ENCODE measurements around the gene L1CAM.

The L1CAM gene

GRCh38 chrX:153862369-153863250 is 23.4 kb downstream of the L1CAM start:
- no peak for ATAC-seq (ENCODE audit: insufficient read depth, low read depth)
- Histone ChIP-seq H3K27me3 (ENCODE audit: insufficient read depth, low read length, poor library complexity) (no peaks in the 10 kb centered on the region), H4K20me1 (ENCODE audit: insufficient read depth, low read length) (no peaks in the 10 kb centered on the region), H2AFZ (ENCODE audit: low read depth, low read length) (no peak overlapping the region), H3K4me3 (ENCODE audit: low read depth in 1 of 2, low read length in 2 of 2) (no peak overlapping the region), H3K9me3 (ENCODE audit: insufficient read depth, low read length, severe bottlenecking) (no peaks in the 10 kb centered on the region), H3K36me3 (ENCODE audit: insufficient read depth, low read length) (no peaks in the 10 kb centered on the region), H3K4me1 (ENCODE audit: insufficient read depth, low read length) (no peaks in the 10 kb centered on the region), H3K27ac (ENCODE audit: low read length) (no peak overlapping the region), H3K4me2 (ENCODE audit: insufficient read depth, low read length) (no peak overlapping the region), H3K9ac (ENCODE audit: low read depth, low read length) (no peak overlapping the region), H3K79me2 (ENCODE audit: insufficient read depth, low read length) (no peaks in the 10 kb centered on the region)
- TF ChIP-seq EZH2 (IDR thresholded peaks at IDR 0.05; ENCODE audit: borderline replicate concordance, low read depth, low read length, severe bottlenecking) (no peak), CTCF (IDR thresholded peaks at IDR 0.05; ENCODE audit: borderline replicate concordance, extremely low read depth, low read length, poor library complexity, severe bottlenecking) (no peak)
- no peak for DNase-seq

GRCh38 chrX:153861733-153862310 is 24.2 kb downstream of the L1CAM start:
- no peak for DNase-seq
- no peak for ATAC-seq (ENCODE audit: insufficient read depth, low read depth)
- TF ChIP-seq EZH2 (IDR thresholded peaks at IDR 0.05; ENCODE audit: borderline replicate concordance, low read depth, low read length, severe bottlenecking) (no peak), CTCF (IDR thresholded peaks at IDR 0.05; ENCODE audit: borderline replicate concordance, extremely low read depth, low read length, poor library complexity, severe bottlenecking) (no peak)
- Histone ChIP-seq H3K4me2 (ENCODE audit: insufficient read depth, low read length) (no peak overlapping the region), H3K4me1 (ENCODE audit: insufficient read depth, low read length) (no peaks in the 10 kb centered on the region), H3K79me2 (ENCODE audit: insufficient read depth, low read length) (no peaks in the 10 kb centered on the region), H3K27ac (ENCODE audit: low read length) (no peak overlapping the region), H3K36me3 (ENCODE audit: insufficient read depth, low read length) (no peaks in the 10 kb centered on the region), H3K27me3 (ENCODE audit: insufficient read depth, low read length, poor library complexity) (no peaks in the 10 kb centered on the region), H2AFZ (ENCODE audit: low read depth, low read length) (no peak overlapping the region), H3K9me3 (ENCODE audit: insufficient read depth, low read length, severe bottlenecking) (no peaks in the 10 kb centered on the region), H3K9ac (ENCODE audit: low read depth, low read length) (no peak overlapping the region), H4K20me1 (ENCODE audit: insufficient read depth, low read length) (no peaks in the 10 kb centered on the region), H3K4me3 (ENCODE audit: low read depth in 1 of 2, low read length in 2 of 2) (no peak overlapping the region)

GRCh38 chrX:153861151-153861550 is 24.8 kb downstream of the L1CAM start:
- H3K27ac ChIP-seq (ENCODE audit: low read length), result no peak overlapping the region
- no peak overlapping the region for H3K9ac ChIP-seq (ENCODE audit: low read depth, low read length)
- H3K36me3 ChIP-seq (ENCODE audit: insufficient read depth, low read length), result no peaks in the 10 kb centered on the region
- DNase-seq (no peak), ATAC-seq (ENCODE audit: insufficient read depth, low read depth) (no peak)
- no peak overlapping the region for H3K4me2 ChIP-seq (ENCODE audit: insufficient read depth, low read length)
- H3K79me2 ChIP-seq (ENCODE audit: insufficient read depth, low read length), result no peaks in the 10 kb centered on the region
- no peak for TF ChIP-seq EZH2 (IDR thresholded peaks at IDR 0.05; ENCODE audit: borderline replicate concordance, low read depth, low read length, severe bottlenecking)
- TF ChIP-seq CTCF (IDR thresholded peaks at IDR 0.05; ENCODE audit: borderline replicate concordance, extremely low read depth, low read length, poor library complexity, severe bottlenecking), result no peak
- no peaks in the 10 kb centered on the region for H3K27me3 ChIP-seq (ENCODE audit: insufficient read depth, low read length, poor library complexity)
- H4K20me1 ChIP-seq (ENCODE audit: insufficient read depth, low read length), result no peaks in the 10 kb centered on the region
- no peak overlapping the region for H3K4me3 ChIP-seq (ENCODE audit: low read depth in 1 of 2, low read length in 2 of 2)
- no peak overlapping the region for H2AFZ ChIP-seq (ENCODE audit: low read depth, low read length)
- no peaks in the 10 kb centered on the region for H3K9me3 ChIP-seq (ENCODE audit: insufficient read depth, low read length, severe bottlenecking)
- no peaks in the 10 kb centered on the region for H3K4me1 ChIP-seq (ENCODE audit: insufficient read depth, low read length)
